ENCODE measurements around the gene CCDC167. TPM values are rescaled to one million over a fixed set of nuclear protein-coding genes. Genes with fewer than 3 reads are reported as not detected.

CCDC167 gene
- total RNA-seq, 1 experiment from 2014 or later, result 27.8 TPM

GRCh38 chr6:37477191-37477590 is 22.5 kb downstream of the CCDC167 start:
- DNase-seq (ENCODE audit: low read depth, low spot score), result no peak
- ChIA-PET CTCF (no interaction called here), RAD21 (ENCODE audit: low non-redundant PET in 1 of 2, low total read pairs in 2 of 2, uncharacterized antibody in 2 of 2, unreplicated experiment in 2 of 2) (no interaction called here), POLR2A (no interaction called here)
- Histone ChIP-seq H3K4me2 (ENCODE audit: low read length) (no peak overlapping the region), H3K79me2 (ENCODE audit: insufficient read depth, low read length) (no peaks in the 10 kb centered on the region), H3K4me3 (replicated peaks in 1 of 2; ENCODE audit: low read depth in 1 of 2, low read length in 2 of 2) (no peak overlapping the region), H3K27me3 (ENCODE audit: insufficient read depth, low read length) (no peaks in the 10 kb centered on the region), H2AFZ (ENCODE audit: low read depth, low read length, poor library complexity, severe bottlenecking) (no peak overlapping the region), H3K9me2 (ENCODE audit: insufficient read depth) (no peaks in the 10 kb centered on the region), H4K20me1 (ENCODE audit: insufficient read depth) (no peaks in the 10 kb centered on the region), H3K9ac (ENCODE audit: low read length) (no peak overlapping the region), H3K27ac (ENCODE audit: low read depth, low read length) (no peak overlapping the region), H3K36me3 (ENCODE audit: control insufficient read depth in 1 of 2, insufficient read depth in 2 of 2, low read length in 2 of 2) (peaks cover 10 to 25% of the 10 kb centered on the region in 2 experiments; a peak in 3 of 4 replicates), H3K9me3 (ENCODE audit: control insufficient read depth in 1 of 2, insufficient read depth in 1 of 2, low read depth in 1 of 2, low read length in 2 of 2) (no peaks in the 10 kb centered on the region), H3K4me1 (ENCODE audit: control insufficient read depth in 1 of 2, insufficient read depth in 2 of 2, low read length in 2 of 2) (no peaks in the 10 kb centered on the region)
- intact Hi-C loops (cut with micrococcal nuclease), result no loop called here
- TF ChIP-seq CBX3 (IDR thresholded peaks at IDR 0.05; ENCODE audit: low read depth) (no peak), SRF (IDR thresholded peaks at IDR 0.05; ENCODE audit: low read depth) (no peak), ELF1 (IDR thresholded peaks at IDR 0.05; ENCODE audit: borderline replicate concordance, low read depth) (no peak), JUND (IDR thresholded peaks at IDR 0.05) (no peak), CEBPB (IDR thresholded peaks at IDR 0.05; ENCODE audit: low read depth) (no peak), TCF7L2 (IDR thresholded peaks at IDR 0.05; ENCODE audit: borderline replicate concordance, extremely low read depth, insufficient read depth, insufficient read length) (no peak), MAX (IDR thresholded peaks at IDR 0.05) (no peak), YY1 (IDR thresholded peaks at IDR 0.05; ENCODE audit: extremely low read depth, insufficient replicate concordance, low read depth, low read length) (no peak), ATF3 (IDR thresholded peaks at IDR 0.05) (no peak), EZH2phosphoT487 (IDR thresholded peaks at IDR 0.05; ENCODE audit: borderline replicate concordance) (no peak), EZH2 (IDR thresholded peaks at IDR 0.05) (no peak), SIN3A (IDR thresholded peaks at IDR 0.05; ENCODE audit: low read depth) (no peak)
- ATAC-seq, result no peak
- no TSS peak for BruUV-seq (replicated peaks)

- Histone ChIP-seq H3K4me2 (ENCODE audit: low read length) (no peak overlapping the region), H3K36me3 (ENCODE audit: control insufficient read depth in 1 of 2, insufficient read depth in 2 of 2, low read length in 2 of 2) (peaks cover 15 to 29% of the 10 kb centered on the region in 2 experiments; a peak in 3 of 4 replicates), H4K20me1 (ENCODE audit: insufficient read depth) (no peaks in the 10 kb centered on the region), H3K4me1 (ENCODE audit: control insufficient read depth in 1 of 2, insufficient read depth in 2 of 2, low read length in 2 of 2) (no peaks in the 10 kb centered on the region), H3K4me3 (replicated peaks in 1 of 2; ENCODE audit: low read depth in 1 of 2, low read length in 2 of 2) (no peak overlapping the region), H3K9me3 (ENCODE audit: control insufficient read depth in 1 of 2, insufficient read depth in 1 of 2, low read depth in 1 of 2, low read length in 2 of 2) (no peaks in the 10 kb centered on the region), H3K9me2 (ENCODE audit: insufficient read depth) (no peaks in the 10 kb centered on the region), H2AFZ (ENCODE audit: low read depth, low read length, poor library complexity, severe bottlenecking) (no peak overlapping the region), H3K79me2 (ENCODE audit: insufficient read depth, low read length) (no peaks in the 10 kb centered on the region), H3K27ac (ENCODE audit: low read depth, low read length) (no peak overlapping the region), H3K27me3 (ENCODE audit: insufficient read depth, low read length) (no peaks in the 10 kb centered on the region), H3K9ac (ENCODE audit: low read length) (no peak overlapping the region)
- no peak for DNase-seq (ENCODE audit: low read depth, low spot score)
- ChIA-PET CTCF (no interaction called here), POLR2A (no interaction called here), RAD21 (ENCODE audit: low non-redundant PET in 1 of 2, low total read pairs in 2 of 2, uncharacterized antibody in 2 of 2, unreplicated experiment in 2 of 2) (no interaction called here)
- ATAC-seq, result no peak
- intact Hi-C loops (cut with micrococcal nuclease), result no loop called here
- no TSS peak for BruUV-seq (replicated peaks)
- no peak for TF ChIP-seq EZH2phosphoT487 (IDR thresholded peaks at IDR 0.05; ENCODE audit: borderline replicate concordance)
- no peak for TF ChIP-seq REST (IDR thresholded peaks at IDR 0.05; ENCODE audit: low read depth)
- TF ChIP-seq EGR1 (IDR thresholded peaks at IDR 0.05; ENCODE audit: low read depth), result no peak
- no peak for TF ChIP-seq ELF1 (IDR thresholded peaks at IDR 0.05; ENCODE audit: borderline replicate concordance, low read depth)
- no peak for TF ChIP-seq JUND (IDR thresholded peaks at IDR 0.05)
- no peak for TF ChIP-seq MAX (IDR thresholded peaks at IDR 0.05)
- TF ChIP-seq POLR2AphosphoS5 (IDR thresholded peaks at IDR 0.05; ENCODE audit: low read depth, low read length), result no peak
- TF ChIP-seq POLR2A (IDR thresholded peaks at IDR 0.05; ENCODE audit: borderline replicate concordance, extremely low read depth, insufficient read depth, insufficient read length), result no peak
- TF ChIP-seq CBX3 (IDR thresholded peaks at IDR 0.05; ENCODE audit: low read depth), result no peak
These were observed 25.4 kb downstream of the CCDC167 start for GRCh38 chr6:37474316-37474715.
